Activated gamma-delta T cell (primary cell): ENCODE results near the gene EIF2B1.

ENCODE experiments used
- DNase-seq: peaks from one replicate; lab custom pipeline; 2025; lab: John Stamatoyannopoulos, UW
- total RNA-seq, 2 donors: gene quantifications; one replicate each; lab custom pipeline; 2026; lab: John Stamatoyannopoulos, UW

Gene EIF2B1
- total RNA-seq: 73.4 to 73.5 reads per million in 2 donors

DNA sequence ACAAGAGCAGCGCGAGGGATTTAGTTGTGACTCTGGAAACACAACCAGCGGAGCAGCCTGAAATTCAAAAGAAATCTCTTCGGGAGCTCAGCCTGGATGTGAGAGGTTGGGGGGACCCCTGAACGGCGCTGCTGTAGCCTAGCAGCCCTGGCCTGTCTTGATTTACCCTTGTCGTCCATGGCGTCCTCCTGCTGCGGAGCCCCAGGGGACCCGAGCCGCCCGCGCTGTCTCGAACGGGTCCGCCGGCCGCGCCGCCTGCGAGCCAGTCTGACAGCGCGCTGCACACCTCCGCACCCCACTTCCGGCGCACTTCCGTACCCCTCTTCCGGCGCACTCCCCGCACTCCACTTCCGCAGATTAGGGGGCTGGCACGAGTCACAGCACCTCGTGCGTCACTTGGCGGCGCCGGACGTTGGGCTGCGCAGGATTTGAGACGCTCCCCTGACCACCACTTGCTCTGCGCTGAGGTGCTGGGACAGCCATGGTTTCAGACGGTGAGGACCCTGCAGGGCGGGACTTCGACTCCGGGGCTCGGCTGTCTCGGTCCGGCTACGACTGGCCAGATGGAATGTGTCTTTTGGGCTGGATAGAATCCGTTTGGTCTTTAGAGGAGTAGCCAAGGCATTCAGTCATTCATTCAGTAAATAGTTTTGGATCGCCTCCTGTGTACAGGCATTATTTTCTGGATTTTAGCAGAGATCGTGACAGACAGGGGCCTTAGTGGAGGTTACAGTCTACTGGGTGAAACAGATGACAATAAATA is at the start of gene EIF2B1, which contains the start of gene GTF2H3:
TSS of gene EIF2B1 (minus strand) at position 308 of the 763 bp plus-strand sequence. CDS start at position 179, 129 bp downstream.
TSS of gene GTF2H3 (plus strand) at position 451 of the 763 bp plus-strand sequence. CDS start at position 482, 31 bp downstream.
- DNase-seq: peak; percentile 98

- no peak for DNase-seq
Observed at GRCh38 chr12:123681605-123682004, 48.1 kb upstream of the EIF2B1 start.

- no peak for DNase-seq
Observed at GRCh38 chr12:123678981-123679380, 45.5 kb upstream of the EIF2B1 start.

DNA sequence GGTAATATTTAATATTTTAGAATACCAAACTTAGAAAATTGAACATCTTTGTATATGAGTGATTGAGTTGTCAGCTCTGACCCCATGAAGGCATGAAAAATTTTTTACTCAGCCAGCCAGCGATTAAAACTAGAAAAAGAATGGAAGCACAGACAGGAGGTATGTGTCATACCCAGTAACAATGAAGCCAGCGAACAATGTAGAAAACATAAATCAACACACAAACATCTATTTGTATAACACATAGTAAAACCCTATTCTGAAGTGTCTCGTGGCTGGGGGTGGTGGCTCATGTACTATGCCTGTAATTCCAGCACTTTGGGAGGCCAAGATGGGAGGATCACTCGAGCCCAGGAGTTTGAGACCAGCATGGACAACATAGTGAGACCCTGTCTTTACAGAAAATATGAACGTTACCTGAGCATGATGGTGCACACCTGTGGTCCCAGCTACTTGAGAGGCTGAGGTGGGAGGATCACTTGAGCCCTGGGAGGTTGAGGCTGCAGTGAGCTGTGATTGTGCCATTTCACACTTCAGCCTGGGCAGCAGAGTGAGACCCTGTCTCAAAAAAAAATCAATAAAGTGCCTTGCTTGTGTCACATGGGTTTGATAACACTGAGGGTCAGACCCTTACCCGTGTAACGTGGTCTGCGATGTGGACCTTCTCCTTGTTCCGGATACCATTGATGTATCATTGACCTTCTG is 43.3 kb upstream of the EIF2B1 start:
- DNase-seq: no peak

DNA sequence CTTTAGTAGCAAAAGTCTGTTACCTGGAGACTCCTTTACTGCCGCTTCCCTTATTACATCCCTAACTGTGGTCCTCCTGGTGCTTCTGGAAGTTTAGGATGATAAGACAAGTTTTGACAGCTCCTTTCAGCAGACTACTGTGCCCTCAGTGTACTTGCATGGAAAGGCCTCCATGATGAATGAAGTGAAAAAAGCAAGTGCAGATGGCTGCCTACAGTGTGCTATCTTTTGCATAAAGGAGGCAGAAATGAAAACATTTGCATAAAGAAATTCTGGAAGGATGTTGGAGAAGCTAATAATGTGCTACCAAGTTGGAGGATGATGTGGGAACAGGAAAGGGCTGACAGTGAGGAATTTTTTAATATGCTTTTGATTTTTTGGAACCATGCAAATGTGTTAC is 42.0 kb upstream of the EIF2B1 start:
- DNase-seq: no peak

DNA sequence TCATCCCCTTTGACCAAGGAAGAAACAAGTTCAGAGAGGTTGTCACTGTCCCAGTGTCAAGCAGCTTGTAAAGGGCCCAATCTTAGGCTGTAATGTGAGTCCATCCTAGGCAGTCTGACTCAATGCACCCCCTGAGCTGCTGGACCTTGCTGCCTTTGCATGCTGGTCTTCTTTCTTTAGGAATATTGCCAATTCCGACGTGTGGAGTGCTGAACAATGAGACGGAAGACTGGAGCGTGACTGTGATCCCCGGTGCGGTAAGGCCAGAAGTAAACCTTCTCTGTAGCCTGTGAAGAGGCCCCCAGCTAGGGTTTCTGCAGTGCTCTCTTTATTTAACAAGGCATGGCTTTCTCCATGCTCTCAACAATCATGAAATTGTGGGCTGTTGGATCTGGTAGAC is 38.4 kb upstream of the EIF2B1 start:
- DNase-seq: no peak

GRCh38 chr12:123670882-123671728 is 37.6 kb upstream of the EIF2B1 start, which contains the start of gene TCTN2:
Gene TCTN2, plus strand, starts transcription at chr12:123671113. Its CDS starts 128 bp downstream, at chr12:123671241.
- peak; percentile 90 for DNase-seq

DNA sequence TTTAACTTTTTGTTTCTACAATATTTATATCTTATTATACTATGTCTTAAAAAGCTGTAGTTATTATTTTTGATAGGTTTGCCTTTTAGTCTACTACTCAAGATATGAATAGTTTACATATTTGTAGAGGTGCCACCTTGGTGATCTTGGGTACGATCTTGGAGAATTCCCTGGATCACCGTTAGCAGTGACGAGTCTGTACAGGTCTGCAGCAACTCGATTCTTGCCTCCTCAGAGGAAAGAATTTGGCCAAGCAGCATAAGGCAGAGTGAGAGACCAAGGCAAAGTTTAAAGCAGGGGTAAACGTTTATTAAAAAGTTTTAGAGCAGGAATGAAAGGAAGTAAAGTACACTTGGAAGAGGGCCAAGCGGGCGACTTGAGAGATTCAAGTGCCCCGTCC is 34.3 kb upstream of the EIF2B1 start:
- DNase-seq: no peak

DNA sequence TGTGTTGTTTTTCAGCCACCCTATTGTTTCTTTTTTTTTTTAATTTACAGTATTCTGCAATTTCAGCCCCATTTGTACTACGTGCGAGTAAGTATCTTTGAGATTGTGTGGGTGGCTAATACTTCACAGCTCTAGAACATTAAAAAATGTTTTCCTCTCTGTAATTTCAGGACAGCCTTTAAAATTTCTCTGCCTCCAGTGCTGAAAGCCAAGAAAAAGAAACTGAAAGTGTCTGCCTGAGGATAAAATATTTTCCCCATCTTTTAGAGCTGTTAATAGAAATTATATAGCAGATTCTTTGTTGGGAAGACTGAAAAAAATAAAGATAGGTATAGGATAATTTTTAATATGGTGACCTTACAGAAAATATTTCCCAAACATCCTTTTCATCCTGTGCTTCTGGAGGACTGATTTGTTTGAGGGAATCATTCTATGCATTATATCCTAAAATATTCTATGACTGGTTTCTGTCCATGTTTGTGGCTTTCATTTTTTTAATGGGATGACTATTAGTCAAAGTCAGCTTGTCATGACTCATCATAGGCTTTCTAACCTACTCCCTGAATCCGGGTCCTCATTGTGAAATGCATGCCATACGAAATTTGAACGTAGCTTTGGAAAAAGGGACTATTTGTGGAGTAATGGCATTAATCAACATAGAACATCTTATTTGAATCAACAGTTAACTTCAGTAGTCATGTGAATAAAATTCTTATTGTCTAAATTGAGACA is 26.7 kb upstream of the EIF2B1 start:
- DNase-seq: no peak

DNA sequence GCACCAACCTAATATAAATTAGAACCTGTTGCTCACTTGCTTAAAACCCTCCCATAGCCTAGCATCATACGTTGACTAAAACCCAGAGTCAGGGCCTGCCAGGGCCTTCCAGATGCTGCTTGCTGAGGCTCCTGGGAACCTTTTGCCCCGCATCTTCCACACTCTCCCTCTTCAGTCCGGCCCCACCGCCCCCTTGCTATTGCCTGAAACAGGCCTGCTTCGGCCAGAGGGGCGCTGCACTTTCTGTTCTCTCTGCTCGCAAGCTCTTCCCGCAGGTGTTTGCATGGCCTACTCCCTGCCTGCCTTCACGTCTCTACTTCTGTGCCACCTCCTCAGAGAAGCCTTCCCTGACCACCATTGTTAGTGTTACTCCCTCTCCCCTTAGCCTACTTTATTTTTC is 23.7 kb upstream of the EIF2B1 start:
- DNase-seq: no peak

- DNase-seq: no peak
Observed at GRCh38 chr12:123656392-123656791, 22.9 kb upstream of the EIF2B1 start.

GRCh38 chr12:123655420-123655819 is 21.9 kb upstream of the EIF2B1 start:
- DNase-seq: no peak

GRCh38 chr12:123654129-123654701 is 20.7 kb upstream of the EIF2B1 start:
- DNase-seq: no peak

DNA sequence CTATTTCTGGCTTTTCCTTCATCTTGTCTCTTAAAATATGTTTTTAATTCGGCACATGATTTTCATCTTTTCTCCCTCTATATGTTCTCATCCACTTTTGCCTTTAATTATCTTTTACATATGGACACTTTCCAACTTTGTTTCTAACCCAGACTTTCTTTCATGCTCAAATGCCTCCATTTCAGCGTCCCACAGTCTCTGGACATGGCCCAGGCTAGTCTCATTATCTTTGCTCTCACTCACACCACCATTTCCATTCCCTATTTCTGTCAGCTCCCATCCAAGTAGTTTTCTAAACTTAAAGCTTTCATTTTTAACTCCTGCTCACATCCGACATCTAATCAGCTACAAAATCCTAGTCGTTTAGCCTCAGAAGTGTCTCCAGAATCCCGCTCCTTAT is 14.9 kb upstream of the EIF2B1 start:
- no peak for DNase-seq

- DNase-seq: no peak
Observed at GRCh38 chr12:123645878-123646277, 12.4 kb upstream of the EIF2B1 start.

- DNase-seq: no peak
Observed at GRCh38 chr12:123645380-123645779, 11.9 kb upstream of the EIF2B1 start.

DNA sequence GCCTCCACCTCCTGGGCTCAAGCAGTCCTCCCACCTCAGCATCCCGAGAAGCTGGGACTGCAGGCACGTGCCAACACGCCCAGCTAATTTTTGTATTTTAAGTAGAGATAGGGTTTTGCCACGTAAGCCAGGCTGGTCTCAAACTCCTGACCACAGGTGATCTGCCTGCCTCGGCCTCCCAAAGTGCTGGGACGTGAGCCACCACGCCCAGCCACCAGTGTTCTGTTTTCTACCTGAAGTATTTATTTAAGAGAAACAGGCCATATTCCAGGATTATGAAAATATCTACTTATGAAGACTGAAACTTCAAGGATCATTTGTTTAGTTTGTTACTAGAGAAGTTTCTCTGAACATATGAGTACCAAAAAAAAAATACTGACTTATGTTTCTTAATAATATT is 10.4 kb upstream of the EIF2B1 start:
- no peak for DNase-seq

- no peak for DNase-seq
Observed at GRCh38 chr12:123634142-123634561, 666 bp upstream of the EIF2B1 start.

DNA sequence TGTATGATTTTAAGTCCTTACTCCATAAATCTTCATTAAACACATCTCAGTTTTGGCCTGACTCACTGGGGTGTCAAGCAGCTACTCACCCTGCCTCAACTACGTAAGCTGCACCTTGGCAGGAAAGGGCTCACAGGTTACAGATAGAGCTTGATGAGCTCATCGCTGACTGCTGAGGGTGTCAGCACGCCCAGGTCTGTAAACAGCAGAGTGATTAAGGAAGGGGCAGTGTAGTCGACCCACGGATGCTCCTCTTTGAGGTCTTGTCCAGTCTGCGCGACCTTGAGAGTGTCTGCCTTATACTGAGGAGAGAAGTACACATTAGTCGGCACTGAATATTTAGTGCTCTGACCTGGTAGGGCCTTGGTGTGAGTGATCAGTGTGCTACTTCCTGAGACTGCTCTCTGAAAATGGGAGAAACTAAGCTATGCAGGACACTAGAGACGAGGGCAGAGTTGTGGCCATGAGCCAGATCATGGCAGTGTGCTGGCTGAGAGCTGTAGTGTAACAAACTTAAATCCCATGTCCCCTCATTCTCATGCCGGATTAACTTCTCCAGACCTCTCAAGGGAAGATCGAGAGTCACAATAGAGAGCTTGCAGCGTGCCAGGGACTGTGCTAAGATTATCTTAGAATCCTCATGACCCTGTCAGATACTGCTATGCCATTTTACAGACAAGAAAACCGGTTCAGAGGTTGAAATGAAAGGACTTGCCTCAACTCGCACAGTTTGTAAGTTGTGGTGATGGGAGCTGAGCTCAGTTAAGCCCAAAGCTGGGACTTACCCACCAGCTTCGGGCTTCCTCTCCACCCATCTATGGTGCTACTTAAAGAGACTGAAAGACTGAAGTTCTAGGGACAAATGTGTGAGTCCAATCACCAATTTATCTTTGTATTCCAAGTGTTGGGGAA is 11.6 kb downstream of the EIF2B1 start:
- no peak for DNase-seq

DNA sequence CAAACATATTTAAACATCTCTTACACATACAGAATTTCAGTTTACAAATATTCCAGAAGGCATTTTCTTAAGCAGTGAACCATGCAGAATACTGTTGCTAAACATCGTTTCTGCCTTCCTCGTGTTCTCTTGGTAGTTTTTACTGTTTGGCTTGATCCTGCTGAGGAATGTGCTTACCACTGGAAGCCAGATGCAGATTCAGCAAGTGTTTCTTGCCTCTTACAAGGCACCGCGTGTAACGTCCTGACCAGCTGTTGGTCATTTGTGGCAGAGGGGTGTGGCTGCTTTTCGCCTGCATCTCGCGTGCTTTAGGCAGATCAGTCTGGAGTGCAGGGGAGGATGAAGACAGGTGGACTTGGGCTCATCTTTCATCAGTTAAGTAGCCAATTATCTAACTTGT is 12.4 kb downstream of the EIF2B1 start:
- no peak for DNase-seq
